GM18526 (cell line): ENCODE results near the gene PPP4R1.

Experiments
- POLR2A ChIP-seq: IDR thresholded peaks from 3 replicates; pipeline ENCODE4 v1.6.1; 2011; ENCODE audit not compliant: insufficient read length; ENCODE audit errors: extremely low read depth

PPP4R1 gene

DNA sequence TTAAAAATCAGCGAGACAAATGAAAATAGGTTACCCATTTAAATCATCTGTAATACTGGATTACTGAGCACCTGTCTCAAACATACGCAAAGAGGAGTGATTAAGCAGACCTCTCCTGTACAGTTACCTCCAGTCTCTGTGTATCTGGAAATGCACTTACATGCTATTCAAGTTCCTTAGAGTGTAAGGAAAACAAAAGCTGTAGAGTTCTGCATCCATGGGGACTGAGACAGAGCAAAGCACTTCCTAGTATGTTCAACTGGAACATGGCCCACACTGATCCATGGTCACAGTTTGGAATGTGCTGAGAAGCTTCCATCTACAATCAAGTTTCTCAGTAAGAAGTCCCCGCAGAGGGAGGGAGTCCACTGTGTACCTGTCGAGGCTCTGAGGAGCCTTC lies 63.9 kb downstream of the PPP4R1 start:
- TF ChIP-seq POLR2A: no peak

DNA sequence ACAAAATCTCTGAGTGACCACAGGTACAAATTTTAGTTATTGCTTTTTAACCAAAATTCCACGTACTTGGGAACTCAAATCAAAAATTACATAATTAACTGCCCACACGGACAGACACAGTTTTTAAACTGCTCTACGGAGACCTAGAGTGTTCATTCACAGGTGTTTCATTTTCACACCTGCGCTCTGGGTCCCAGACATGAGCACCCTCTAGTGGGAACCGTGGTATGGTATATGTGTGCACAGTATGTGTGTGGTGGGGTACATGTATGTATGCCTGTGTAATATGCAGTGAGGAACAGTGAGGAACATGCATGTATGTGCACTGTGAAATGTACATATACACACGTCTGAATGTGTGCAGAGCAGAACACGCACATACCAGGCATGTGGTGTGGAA lies 65.0 kb downstream of the PPP4R1 start:
- no peak for TF ChIP-seq POLR2A

DNA sequence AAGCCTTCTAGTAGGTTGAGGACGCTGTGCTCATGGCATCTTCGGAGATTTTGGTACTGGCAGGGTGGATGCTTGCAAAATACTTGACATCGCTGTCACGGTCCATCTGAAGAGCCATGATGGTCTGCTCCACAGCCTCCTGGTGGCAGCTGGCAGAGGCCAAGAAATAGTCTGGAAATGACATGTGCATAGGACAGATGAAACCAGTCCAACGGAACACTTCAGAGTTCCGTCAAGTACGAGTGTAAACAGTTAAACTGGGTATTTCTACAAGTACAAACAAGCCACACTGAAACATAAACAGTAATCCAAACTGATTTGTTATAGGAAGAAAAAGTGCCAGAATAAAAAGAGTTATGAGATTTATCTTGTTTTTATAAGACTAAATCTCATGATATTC lies 66.6 kb downstream of the PPP4R1 start:
- TF ChIP-seq POLR2A: no peak

DNA sequence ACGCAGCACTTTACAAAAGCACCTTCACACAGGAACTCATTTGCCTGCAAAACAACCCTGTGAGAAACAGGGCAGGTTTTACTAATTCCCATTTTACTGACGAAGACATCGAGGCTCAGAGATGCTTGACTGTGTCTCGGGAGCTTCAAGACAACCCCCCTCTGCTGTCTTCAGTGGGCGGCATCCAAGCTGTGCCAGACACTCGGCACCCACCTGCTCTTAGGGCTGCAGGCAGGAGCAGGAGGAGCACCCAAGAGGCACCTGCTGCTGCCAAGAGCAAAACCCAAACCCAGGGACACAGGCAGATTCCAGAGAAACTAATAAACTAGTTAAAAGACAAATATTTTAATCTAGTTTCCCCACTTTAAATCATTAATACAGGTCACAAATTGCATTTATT lies 67.9 kb downstream of the PPP4R1 start:
- TF ChIP-seq POLR2A: no peak

DNA sequence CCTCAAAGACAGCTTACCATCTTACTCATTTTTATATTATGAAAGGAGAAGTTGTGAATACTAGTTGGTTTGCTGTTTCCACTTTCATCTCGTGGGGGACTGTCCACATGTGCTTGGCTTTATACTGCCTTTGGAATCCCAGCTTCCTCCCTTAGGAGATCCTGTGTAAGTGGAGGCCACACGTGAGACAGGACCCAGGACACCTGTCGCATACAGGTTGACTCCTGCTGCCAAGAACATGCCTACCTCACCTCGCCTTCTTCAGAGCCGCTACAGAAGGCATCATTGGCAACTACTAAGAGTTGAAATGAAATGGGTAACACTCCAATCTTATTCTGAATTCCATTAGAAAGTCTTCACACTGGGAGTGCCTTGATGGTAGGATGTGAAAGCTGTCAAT lies 69.3 kb downstream of the PPP4R1 start:
- TF ChIP-seq POLR2A: no peak

- TF ChIP-seq POLR2A: no peak
These were observed 71.4 kb downstream of the PPP4R1 start for GRCh38 chr18:9542924-9543323.

DNA sequence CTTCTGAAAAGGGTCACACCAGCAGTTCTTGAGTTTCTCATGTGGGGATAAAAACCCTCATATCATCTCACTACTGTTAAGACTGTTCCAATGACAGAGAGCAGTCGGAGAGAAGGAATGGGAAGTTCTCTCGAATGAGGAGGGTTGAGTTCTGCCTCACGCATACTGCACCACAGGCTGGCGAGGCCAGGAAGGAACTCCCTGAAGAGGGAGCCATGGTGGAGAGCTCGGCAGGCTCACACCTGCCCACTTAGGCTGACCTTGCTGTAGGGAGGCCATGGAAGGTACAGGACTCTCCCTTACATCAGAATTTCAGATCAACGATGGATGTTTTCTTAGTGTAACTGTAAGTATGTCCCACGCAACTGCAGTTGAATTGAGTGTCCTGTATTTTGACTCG lies 74.4 kb downstream of the PPP4R1 start:
- TF ChIP-seq POLR2A: no peak

DNA sequence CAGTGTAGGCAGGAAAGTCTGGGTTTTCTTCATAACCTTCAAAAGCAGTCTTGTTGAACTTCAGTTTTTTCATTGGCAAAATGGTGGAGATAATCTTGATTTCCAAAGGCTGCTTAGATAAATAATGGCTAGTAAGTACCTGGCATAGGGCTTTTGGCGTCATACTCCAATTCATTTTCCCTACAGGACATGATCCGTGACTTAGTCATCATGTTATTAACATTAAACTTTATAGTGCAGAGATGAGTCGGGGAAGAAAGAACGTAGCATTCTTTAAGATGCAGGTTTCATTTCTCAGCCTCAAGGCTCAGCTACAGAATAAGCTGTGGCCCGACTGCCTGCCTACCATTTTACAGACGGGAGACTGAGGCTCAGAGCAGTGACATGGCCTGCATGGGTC lies 75.1 kb downstream of the PPP4R1 start:
- no peak for TF ChIP-seq POLR2A

GRCh38 chr18:9537677-9538076 lies 76.7 kb downstream of the PPP4R1 start:
- TF ChIP-seq POLR2A: no peak

GRCh38 chr18:9536354-9537152 lies 77.8 kb downstream of the PPP4R1 start:
- no peak for TF ChIP-seq POLR2A

GRCh38 chr18:9535430-9535991 lies 78.8 kb downstream of the PPP4R1 start:
- no peak for TF ChIP-seq POLR2A

- no peak for TF ChIP-seq POLR2A
These were observed 79.5 kb downstream of the PPP4R1 start for GRCh38 chr18:9534844-9535243.

DNA sequence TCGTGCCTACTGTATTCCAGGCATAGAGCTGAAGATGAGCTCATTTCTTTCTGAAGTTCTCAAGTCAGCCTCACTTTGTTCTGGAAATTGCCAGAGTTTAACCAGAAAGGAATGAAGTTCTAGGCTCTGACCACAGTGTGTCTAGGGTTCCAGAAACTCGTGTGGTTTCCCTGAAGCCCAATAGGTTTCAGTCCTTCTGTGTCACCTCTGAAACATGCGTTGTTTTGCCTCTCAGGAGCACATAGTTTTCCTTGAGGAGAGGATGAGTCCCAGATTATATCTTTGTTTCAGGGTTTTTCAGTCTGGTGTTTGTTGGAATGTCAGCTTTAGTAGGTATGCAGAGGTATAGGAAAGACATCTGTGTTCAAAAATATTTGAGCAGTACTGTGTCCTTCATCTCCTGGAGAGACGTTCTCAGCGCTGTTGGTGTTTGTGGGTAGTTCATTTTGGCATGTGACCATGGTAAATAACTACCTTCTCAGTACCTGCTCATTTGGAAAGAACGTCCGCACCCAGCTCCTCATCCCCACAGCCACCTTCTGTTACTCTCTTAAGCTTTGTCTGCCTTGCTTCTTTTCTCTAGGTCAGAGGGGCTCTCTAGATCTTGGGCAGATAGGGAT lies 82.5 kb downstream of the PPP4R1 start:
- TF ChIP-seq POLR2A: no peak

DNA sequence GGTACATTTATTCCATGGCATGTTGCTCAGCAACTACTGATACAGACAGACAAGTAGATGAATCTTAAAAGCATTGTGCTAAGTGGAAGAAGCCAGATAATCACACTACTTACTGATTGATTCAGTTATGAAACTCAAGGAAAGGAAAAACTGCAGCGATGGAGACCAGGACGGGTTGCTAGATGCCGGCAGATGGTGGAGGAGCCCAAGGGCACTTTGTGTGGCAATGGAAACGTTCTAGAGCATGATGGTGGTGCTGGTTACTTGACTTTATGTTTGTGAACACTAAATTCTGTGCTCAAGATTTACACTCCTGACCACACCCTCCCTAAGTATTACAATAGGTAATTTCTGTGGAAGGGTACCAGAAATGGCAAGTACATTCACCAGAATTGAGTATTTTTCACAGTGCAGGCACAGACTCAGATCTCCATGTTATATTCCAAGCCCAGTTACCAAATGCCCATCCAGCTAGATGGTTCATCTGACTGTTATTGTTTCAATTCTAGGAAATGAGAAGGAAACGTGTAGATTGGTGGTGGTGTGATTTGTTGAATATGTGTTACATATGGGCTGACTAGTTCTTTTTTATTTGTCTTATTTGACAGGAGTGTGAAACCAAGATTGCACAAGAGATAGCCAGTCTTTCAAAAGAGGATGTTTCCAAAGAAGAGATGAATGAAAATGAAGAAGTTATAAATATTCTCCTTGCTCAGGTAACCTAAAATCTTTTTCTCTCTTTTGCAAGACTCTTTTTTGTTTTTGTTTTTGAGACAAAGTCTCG lies 83.9 kb downstream of the PPP4R1 start:
- TF ChIP-seq POLR2A: no peak

DNA sequence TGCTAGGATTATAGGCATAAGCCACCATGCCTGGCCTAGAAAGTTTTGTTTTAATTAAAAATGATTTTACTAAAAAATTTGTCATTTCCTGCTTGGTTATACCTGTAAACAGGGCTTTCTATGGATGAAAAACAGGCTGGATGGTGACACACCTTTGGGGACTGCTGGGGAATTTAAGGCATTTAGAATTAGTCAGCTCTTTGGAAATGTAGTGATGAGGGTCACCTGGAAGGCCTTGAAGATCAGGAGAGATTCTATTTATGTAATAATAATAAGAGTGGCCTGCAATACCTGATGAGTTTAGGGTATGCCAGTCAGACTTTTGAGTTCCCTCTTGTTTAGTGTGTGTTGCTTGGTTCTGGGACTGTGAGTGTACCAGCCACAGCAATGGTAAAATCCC lies 87.9 kb downstream of the PPP4R1 start:
- TF ChIP-seq POLR2A: no peak

GRCh38 chr18:9522952-9523351 lies 91.4 kb downstream of the PPP4R1 start:
- no peak for TF ChIP-seq POLR2A
